GM19035 (cell line): ENCODE measurements around the gene ARHGAP6.

Experiments used
- ATAC-seq: cut with Tn5 transposase; IDR thresholded peaks from one replicate; pipeline ENCODE4 v1.9.1; 2021; ENCODE audit not compliant: unreplicated experiment

Gene ARHGAP6, protein sequence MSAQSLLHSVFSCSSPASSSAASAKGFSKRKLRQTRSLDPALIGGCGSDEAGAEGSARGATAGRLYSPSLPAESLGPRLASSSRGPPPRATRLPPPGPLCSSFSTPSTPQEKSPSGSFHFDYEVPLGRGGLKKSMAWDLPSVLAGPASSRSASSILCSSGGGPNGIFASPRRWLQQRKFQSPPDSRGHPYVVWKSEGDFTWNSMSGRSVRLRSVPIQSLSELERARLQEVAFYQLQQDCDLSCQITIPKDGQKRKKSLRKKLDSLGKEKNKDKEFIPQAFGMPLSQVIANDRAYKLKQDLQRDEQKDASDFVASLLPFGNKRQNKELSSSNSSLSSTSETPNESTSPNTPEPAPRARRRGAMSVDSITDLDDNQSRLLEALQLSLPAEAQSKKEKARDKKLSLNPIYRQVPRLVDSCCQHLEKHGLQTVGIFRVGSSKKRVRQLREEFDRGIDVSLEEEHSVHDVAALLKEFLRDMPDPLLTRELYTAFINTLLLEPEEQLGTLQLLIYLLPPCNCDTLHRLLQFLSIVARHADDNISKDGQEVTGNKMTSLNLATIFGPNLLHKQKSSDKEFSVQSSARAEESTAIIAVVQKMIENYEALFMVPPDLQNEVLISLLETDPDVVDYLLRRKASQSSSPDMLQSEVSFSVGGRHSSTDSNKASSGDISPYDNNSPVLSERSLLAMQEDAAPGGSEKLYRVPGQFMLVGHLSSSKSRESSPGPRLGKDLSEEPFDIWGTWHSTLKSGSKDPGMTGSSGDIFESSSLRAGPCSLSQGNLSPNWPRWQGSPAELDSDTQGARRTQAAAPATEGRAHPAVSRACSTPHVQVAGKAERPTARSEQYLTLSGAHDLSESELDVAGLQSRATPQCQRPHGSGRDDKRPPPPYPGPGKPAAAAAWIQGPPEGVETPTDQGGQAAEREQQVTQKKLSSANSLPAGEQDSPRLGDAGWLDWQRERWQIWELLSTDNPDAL (N-terminal part only)

GRCh38 chrX:11665168-11666111, at the start of gene ARHGAP6:
ARHGAP6 (minus strand) TSS chrX:11665920; CDS start chrX:11664828, 1,092 bp downstream.
- no peak for ATAC-seq

GRCh38 chrX:11704725-11705495, 39.2 kb upstream of the ARHGAP6 start:
- no peak for ATAC-seq

GRCh38 chrX:11703855-11704254, 38.1 kb upstream of the ARHGAP6 start:
- no peak for ATAC-seq

- ATAC-seq: no peak
These were observed 37.4 kb upstream of the ARHGAP6 start for GRCh38 chrX:11702965-11703631.

- no peak for ATAC-seq
These were observed 36.7 kb upstream of the ARHGAP6 start for GRCh38 chrX:11702420-11702819.

GRCh38 chrX:11698702-11699101, 33.0 kb upstream of the ARHGAP6 start:
- ATAC-seq: no peak

GRCh38 chrX:11688201-11688600, 22.5 kb upstream of the ARHGAP6 start:
- ATAC-seq: no peak

DNA sequence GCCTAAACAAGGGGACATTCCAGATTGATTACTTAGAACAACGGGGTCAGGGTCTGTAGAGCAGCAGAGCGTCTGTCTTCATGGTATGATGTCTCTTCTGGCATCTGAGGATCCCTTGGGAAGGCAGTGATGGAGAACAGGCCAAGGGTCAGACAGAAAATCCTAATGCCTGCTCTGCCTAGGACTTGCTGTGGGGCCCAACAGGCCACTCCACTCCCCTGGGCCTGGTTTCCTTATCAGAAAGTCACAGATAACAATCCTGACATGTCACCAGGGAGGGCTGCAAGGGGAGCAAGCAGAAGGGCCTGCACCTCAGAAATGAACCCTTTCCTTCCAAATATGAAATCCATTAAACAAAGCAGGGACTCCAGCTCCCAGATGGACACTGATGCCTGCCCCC, 21.4 kb upstream of the ARHGAP6 start:
- no peak for ATAC-seq

DNA sequence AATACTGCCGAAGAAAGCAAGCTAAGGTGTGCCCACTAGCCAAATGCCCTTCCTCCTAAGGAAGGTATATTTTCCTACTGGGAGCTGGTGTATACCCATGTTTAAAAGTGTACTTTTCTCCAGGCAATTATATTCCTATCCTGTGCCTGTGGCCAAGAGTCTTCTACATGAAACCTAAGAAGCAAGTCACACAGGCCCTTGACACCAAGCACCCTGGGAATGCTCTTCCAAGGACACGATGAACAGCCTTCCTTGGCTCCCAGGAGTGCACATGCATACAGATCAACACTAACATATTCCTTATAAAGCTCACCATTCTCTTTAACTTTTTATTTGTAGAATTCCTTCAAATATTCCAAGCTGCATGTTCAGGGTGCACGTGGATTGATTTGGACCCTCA, 17.3 kb upstream of the ARHGAP6 start:
- no peak for ATAC-seq

- ATAC-seq: no peak
These were observed 12.4 kb upstream of the ARHGAP6 start for GRCh38 chrX:11678158-11678557.

DNA sequence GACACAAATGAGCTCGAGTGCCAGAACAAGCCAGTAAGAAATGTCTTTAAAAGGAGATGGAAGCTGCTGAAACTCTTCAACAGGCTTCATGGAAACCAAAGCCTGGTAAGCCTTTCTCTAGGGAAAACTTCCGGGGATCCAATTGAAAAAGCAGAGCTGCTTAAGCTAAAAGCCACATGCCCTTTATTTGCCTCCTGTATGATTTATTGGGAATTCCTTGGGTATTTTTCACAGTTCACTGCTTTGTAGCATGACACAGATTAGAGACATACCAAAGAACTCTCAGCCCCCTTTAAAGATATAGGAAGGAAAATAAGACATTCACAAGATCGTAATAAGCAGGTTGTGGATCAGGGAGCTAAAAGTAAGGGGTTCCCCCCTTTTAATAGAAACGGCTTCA, 6.5 kb upstream of the ARHGAP6 start:
- ATAC-seq: no peak

GRCh38 chrX:11670316-11670715, 4.6 kb upstream of the ARHGAP6 start:
- ATAC-seq: no peak

GRCh38 chrX:11666952-11667685, 1.4 kb upstream of the ARHGAP6 start:
- no peak for ATAC-seq

- ATAC-seq: no peak
These were observed 444 bp upstream of the ARHGAP6 start for GRCh38 chrX:11666164-11666563.

GRCh38 chrX:11664211-11665167, 1.2 kb downstream of the ARHGAP6 start:
- ATAC-seq: no peak

DNA sequence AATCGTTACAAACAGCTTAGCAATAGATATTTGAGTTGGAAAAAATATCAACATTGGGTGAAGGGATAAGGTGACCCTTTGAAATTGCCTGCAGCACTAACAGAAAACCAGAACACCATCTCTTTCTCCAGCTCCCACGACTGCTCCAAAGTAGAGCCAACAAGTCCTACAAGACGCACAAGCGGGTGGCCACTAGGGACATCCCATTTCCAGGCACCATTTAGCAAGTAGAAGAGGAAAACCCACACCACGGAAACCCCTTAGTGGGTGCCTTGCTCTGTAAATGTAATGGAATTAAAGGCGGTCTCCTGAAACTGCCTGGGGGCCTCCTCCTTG, 1.9 kb downstream of the ARHGAP6 start:
- no peak for ATAC-seq

- no peak for ATAC-seq
These were observed 10.3 kb downstream of the ARHGAP6 start for GRCh38 chrX:11655282-11656015.
